Mammary epithelial cell (primary cell): ENCODE measurements around the gene CNTN2.

Experiments
- CTCF ChIP-seq, 2 donors: IDR thresholded peaks in 1 of 2; conservative IDR thresholded peaks in 1 of 2; 2 replicates each; pipeline ENCODE4 v1.5.1; 2011 to 2012; ENCODE audit warnings: inconsistent platforms in 2 of 2, low read length in 2 of 2, mild to moderate bottlenecking in 2 of 2, control low read depth in 1 of 2, low read depth in 1 of 2; ENCODE audit not compliant: insufficient read depth in 1 of 2; ENCODE audit errors: extremely low read depth in 1 of 2
- EZH2 ChIP-seq: IDR thresholded peaks from 2 replicates; pipeline ENCODE4 v1.6.1; 2012; ENCODE audit warnings: low read length, inconsistent platforms, borderline replicate concordance

GRCh38 chr1:205062895-205063294, 19.9 kb downstream of the CNTN2 start:
- TF ChIP-seq CTCF (conservative IDR thresholded peaks at IDR 0.05 in 1 of 2, IDR thresholded peaks at IDR 0.05 in 1 of 2; ENCODE audit: extremely low read depth in 1 of 2, insufficient read depth in 1 of 2, low read depth in 1 of 2, low read length in 2 of 2) (no peak), EZH2 (no peak)
